ENCODE results near the gene DNAJA1.
"Not testable (repeated sequence)": the region's sequence is repeated elsewhere in the genome, so short reads cannot be mapped to it uniquely, and the experiment has no call there.

Gene DNAJA1

GRCh38 chr9:33082538-33083326, 57.7 kb downstream of the DNAJA1 start:
- no peak for DNase-seq

GRCh38 chr9:33085672-33086071, 60.6 kb downstream of the DNAJA1 start:
- DNase-seq = not testable (repeated sequence)
